ENCODE results near the gene CPLX1. TPM values are rescaled to one million over a fixed set of nuclear protein-coding genes. Genes with fewer than 3 reads are reported as not detected.
"Not testable (repeated sequence)": the region's sequence is repeated elsewhere in the genome, so short reads cannot be mapped to it uniquely, and the experiment has no call there.

Gene CPLX1
- total RNA-seq, 4 donors from 2014 or later, result 0.35 to 0.67 TPM; not detected in 2

DNA sequence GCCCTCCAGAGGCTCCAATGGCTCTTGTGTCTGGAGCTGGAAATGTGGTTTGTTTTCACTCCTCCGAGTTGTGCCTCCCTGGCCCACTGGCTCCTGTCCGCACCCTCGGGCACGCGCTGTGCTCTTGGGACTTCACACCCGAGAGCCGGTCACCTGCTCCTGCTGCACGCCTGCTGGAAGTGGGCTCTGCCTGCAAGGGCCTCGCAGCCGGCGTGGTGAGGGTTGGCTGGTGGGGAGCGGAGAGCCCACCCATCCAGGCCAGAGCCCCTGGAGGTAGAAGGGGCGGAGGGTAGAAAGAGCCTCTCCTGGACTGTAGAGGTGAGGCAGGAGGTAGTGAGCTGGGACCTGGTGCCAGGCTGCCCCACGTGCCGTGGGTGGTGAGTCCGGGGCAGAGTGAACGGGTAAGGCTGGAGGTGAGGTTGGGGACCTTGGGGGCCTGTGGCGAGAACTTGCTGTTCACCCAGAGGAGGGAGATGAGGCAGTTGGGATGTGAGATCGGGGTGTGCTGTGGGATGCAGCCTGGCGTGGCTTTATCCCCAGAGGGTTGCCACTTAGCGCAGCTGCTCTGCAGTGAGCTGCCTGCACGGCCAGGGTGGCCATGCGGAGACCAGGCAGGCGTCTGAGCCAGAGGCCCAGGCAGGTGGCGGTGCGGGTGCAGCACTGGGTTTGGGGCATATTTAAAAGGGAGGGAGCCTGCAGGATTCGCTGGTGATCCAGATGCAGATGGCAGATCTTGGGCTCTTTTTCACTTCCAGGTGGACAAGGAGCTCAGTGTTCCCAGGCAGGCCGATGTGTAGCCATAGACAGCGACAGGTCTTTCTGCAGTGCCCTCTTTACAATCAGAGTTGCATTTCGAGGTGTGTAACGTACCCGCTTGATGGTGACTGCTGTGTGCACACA lies 71.5 kb downstream of the CPLX1 start:
- no peak for TF ChIP-seq POLR2A (IDR thresholded peaks at IDR 0.05)
- TF ChIP-seq, protein P1, sequence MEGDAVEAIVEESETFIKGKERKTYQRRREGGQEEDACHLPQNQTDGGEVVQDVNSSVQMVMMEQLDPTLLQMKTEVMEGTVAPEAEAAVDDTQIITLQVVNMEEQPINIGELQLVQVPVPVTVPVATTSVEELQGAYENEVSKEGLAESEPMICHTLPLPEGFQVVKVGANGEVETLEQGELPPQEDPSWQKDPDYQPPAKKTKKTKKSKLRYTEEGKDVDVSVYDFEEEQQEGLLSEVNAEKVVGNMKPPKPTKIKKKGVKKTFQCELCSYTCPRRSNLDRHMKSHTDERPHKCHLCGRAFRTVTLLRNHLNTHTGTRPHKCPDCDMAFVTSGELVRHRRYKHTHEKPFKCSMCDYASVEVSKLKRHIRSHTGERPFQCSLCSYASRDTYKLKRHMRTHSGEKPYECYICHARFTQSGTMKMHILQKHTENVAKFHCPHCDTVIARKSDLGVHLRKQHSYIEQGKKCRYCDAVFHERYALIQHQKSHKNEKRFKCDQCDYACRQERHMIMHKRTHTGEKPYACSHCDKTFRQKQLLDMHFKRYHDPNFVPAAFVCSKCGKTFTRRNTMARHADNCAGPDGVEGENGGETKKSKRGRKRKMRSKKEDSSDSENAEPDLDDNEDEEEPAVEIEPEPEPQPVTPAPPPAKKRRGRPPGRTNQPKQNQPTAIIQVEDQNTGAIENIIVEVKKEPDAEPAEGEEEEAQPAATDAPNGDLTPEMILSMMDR (IDR thresholded peaks at IDR 0.05), result no peak
- H3K27me3 ChIP-seq, result no peaks in the 10 kb centered on the region
- H3K4me3 ChIP-seq, result no peak overlapping the region
- peaks cover 0 to 45% (median 0%) of the 10 kb centered on the region in 3 donors for H3K36me3 ChIP-seq
- no peak overlapping the region for H3K27ac ChIP-seq
- DNase-seq, result no peak
- H3K4me1 ChIP-seq, result no peaks in the 10 kb centered on the region
- no peaks in the 10 kb centered on the region for H3K9me3 ChIP-seq

DNA sequence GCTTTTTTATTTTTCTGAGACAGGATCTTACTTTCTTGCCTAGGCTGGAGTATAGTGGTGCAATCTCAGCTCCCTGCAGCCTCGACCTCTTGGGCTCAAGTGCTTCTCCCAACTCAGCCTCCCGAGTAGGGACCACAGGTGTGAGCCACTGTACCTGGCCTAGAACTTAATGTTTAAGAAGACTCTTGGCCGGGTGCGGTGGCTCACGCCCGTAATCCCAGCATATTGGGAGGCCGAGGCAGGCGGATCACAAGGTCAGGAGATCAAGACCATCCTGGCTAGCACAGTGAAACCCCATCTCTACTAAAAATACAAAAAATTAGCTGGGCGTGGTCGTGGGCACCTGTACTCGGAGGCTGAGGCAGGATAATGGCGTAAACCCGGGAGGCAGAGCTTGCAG lies 72.7 kb downstream of the CPLX1 start:
- H3K27me3 ChIP-seq, H3K4me1 ChIP-seq, H3K4me3 ChIP-seq, H3K27ac ChIP-seq, DNase-seq, H3K9me3 ChIP-seq: not testable (repeated sequence)
- H3K36me3 ChIP-seq, result peaks cover 0 to 46% (median 0%) of the 10 kb centered on the region in 3 donors

DNA sequence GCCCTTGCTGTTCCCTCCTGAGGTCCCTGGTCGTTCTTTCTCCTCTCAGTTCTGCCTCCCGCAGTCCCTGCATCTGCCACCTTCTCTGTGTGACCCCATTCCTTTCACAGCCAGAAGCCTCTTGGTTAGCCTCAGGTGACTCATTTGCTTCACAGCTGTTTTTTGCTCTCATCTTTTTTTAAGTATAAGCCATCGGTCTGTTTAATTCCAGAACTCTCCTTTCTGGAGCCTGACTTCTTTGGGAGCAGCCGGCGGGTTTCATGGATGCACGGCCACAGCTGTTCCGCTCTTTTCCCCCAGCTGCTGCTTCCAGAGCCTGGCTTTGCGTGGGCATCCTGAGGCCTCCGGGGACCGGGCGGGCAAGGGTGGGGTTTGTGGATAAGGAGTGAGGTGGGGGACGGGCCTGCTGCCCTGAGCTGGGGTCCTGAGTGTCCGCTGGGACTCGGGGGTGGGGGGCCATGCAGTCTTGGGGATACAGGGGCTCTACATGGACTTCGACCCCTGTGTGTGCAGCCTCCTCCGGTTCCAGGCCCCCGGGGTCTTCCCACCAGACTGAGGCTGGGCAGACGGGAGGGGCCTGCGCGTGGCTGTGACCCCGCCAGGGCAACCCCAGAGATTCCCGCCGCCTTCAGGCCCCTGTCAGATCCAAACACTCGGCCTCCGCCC lies 73.6 kb downstream of the CPLX1 start:
- Histone ChIP-seq H3K27me3 (no peaks in the 10 kb centered on the region), H3K36me3 (peaks cover 0 to 49% (median 0%) of the 10 kb centered on the region in 3 donors), H3K27ac (no peak overlapping the region), H3K4me3 (no peak overlapping the region), H3K9me3 (no peaks in the 10 kb centered on the region), H3K4me1 (no peaks in the 10 kb centered on the region)
- no peak for DNase-seq
- no peak for TF ChIP-seq POLR2A (IDR thresholded peaks at IDR 0.05)
- TF ChIP-seq, protein P1 (IDR thresholded peaks at IDR 0.05), result no peak

DNA sequence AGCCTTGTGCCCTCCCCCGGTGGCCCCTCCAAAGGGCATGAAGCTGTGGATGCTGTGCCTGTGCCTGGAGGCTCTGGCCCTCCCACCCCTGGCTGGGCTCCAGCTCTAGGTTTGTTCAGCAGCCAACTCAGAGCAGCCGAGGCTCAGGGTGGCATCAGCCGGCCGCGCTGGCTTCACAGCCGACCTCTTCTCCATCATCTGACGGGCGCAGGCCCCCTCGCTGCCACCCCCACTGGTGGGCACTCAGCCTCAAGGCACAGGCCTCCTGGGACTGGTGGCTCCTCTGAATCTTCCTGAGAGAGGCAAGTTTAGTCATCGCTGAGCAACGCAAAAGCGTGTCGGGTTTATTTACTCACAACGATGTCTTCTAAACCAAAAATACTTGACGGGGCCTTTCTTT lies 74.3 kb downstream of the CPLX1 start:
- no peaks in the 10 kb centered on the region for H3K9me3 ChIP-seq

DNA sequence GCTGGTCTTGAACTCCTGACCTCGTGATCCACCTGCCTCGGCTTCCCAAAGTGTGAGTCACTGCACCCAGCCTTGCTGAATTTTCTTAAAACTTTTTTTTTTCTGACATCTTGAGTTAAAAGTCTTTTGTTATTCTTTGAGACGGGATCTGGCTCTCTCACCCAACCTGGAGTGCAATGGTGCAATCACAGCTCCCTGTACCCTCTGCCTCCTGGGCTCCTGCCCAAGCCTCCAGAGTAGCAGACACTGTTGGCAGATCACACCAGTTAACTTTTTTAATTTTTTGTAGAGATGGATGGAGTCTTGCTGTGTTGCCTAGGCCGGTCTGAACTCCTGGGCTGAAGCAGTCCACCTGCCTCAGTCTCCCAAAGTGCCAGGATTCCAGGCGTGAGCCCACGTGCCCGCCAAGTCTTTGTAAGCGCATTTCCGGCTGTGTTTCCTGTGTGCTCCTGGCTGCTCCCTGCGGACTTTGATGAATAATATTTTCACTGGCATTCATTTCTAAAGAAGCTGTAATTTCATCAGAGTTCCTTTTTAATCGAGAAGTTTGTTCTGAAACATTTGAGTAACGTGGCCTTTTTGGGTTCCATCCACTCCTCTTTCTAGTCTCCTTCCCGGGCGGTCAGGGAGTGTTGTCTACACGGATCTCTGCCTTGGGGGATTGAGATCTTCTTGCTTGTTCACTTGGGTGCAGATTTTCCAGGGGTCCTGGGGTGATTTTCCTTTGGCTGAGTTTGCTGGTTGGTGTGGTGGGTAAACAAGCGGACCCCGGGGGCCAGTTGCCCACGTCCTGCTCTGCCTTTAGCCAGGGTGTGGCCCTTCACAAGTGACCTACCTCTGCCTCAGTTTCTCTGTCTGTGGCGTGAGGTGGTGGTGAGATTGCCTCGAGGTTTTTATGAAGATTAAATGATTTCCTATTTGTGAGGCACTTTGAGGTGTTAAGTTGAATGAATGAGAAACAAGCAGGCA lies 75.9 kb downstream of the CPLX1 start:
- no peak overlapping the region for H3K27ac ChIP-seq
- H3K36me3 ChIP-seq, result peaks cover 0 to 41% (median 0%) of the 10 kb centered on the region in 3 donors
- no peaks in the 10 kb centered on the region for H3K4me1 ChIP-seq
- no peak for DNase-seq
- no peaks in the 10 kb centered on the region for H3K27me3 ChIP-seq
- H3K9me3 ChIP-seq, result no peaks in the 10 kb centered on the region
- no peak overlapping the region for H3K4me3 ChIP-seq
- no peak for TF ChIP-seq POLR2A (IDR thresholded peaks at IDR 0.05)
- TF ChIP-seq, protein P1 (IDR thresholded peaks at IDR 0.05), result no peak

More for the DNA sequence above, 74.3 kb downstream of the CPLX1 start:
- no peak for TF ChIP-seq POLR2A (IDR thresholded peaks at IDR 0.05)
- TF ChIP-seq, protein P1 (IDR thresholded peaks at IDR 0.05), result no peak
- DNase-seq, result no peak
- H3K27me3 ChIP-seq, result no peaks in the 10 kb centered on the region
- H3K36me3 ChIP-seq, result peaks cover 0 to 44% (median 0%) of the 10 kb centered on the region in 3 donors
- H3K27ac ChIP-seq, result no peak overlapping the region
- no peaks in the 10 kb centered on the region for H3K4me1 ChIP-seq
- H3K4me3 ChIP-seq, result no peak overlapping the region
